ENCODE data around the gene TNP1. TPM values are rescaled to one million over a fixed set of nuclear protein-coding genes. Genes with fewer than 3 reads are reported as not detected.

The TNP1 gene
- total and polyA plus RNA-seq, 2 donors = not detected

DNA sequence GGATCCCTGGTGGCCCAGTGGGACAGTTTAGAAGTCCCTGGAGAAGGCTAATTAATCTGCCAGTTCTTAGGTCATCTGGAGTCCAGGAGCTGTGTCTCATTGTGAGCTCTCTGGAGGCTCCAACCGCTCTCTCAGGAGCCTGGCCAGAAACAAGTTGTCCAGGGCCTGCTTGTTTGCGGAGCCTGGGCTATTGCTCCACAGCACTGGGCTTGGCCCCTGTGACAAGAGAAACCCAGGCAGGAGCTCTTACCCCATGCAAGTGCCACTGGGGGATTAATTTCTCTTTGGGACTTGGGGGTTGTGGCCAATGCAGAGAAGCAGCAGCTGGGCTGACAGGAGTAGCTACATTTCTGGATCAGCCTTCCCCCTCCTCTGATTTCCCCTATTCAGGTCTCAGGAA lies 24.5 kb upstream of the TNP1 start:
- Histone ChIP-seq H3K27ac (ENCODE audit: low read depth) (no peak overlapping the region), H3K36me3 (ENCODE audit: insufficient read depth) (no peaks in the 10 kb centered on the region), H3K4me3 (ENCODE audit: low read depth, low read length) (no peak overlapping the region), H3K4me1 (ENCODE audit: insufficient read depth) (no peaks in the 10 kb centered on the region)
- WGBS = 95% methylated on average over 2 of the region's 2 CpGs
- no peak for DNase-seq (ENCODE audit: extremely low spot score)

DNA sequence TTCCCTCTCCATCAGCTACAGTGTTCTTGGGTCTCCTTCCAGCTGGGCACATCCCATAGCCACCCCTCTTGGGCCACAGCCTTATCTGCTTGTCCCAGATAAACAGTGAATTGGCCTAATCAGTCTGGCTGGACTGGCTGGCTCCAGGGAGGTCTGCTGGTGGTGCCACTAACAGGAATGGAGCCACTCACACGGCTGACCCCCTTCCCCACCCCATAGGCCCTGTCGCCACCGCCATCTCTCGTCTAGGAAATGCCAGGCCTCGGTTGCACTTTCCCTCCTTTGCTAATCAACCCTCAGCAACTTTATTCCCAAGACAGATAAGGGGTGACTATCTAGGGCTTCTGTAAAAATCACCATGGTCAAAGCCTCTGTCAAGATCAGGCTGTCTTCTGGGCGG lies 23.0 kb upstream of the TNP1 start:
- no peak for DNase-seq (ENCODE audit: extremely low spot score)
- H3K4me1 ChIP-seq (ENCODE audit: insufficient read depth) = no peaks in the 10 kb centered on the region
- no peaks in the 10 kb centered on the region for H3K36me3 ChIP-seq (ENCODE audit: insufficient read depth)
- no peak overlapping the region for H3K27ac ChIP-seq (ENCODE audit: low read depth)
- WGBS = 93% methylated on average over 6 of the region's 6 CpGs
- H3K4me3 ChIP-seq (ENCODE audit: low read depth, low read length) = no peak overlapping the region

DNA sequence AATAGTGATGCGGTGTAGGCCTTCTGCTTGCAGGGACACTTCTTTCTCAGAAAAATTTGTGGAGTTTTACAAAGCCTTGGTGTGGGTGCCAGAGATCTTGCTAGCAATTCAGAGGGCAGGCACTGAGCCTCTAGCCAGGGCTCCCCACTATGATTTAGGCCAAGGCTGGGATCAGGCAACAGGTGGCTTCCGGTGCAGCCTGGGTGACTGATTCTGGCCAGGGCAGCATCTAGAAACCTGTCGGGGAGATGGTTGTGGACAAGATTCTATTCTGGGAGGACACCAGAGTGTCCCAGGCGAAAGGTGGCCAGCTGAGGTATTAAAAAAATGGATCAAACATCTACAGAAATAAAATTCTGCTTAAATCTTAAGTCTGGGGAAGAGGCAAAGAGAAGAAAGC lies 21.5 kb upstream of the TNP1 start:
- Histone ChIP-seq H3K36me3 (ENCODE audit: insufficient read depth) (no peaks in the 10 kb centered on the region), H3K4me1 (ENCODE audit: insufficient read depth) (no peaks in the 10 kb centered on the region), H3K27ac (ENCODE audit: low read depth) (no peak overlapping the region), H3K4me3 (ENCODE audit: low read depth, low read length) (no peak overlapping the region)
- WGBS = 68% methylated on average over 4 of the region's 4 CpGs
- no peak for DNase-seq (ENCODE audit: extremely low spot score)

DNA sequence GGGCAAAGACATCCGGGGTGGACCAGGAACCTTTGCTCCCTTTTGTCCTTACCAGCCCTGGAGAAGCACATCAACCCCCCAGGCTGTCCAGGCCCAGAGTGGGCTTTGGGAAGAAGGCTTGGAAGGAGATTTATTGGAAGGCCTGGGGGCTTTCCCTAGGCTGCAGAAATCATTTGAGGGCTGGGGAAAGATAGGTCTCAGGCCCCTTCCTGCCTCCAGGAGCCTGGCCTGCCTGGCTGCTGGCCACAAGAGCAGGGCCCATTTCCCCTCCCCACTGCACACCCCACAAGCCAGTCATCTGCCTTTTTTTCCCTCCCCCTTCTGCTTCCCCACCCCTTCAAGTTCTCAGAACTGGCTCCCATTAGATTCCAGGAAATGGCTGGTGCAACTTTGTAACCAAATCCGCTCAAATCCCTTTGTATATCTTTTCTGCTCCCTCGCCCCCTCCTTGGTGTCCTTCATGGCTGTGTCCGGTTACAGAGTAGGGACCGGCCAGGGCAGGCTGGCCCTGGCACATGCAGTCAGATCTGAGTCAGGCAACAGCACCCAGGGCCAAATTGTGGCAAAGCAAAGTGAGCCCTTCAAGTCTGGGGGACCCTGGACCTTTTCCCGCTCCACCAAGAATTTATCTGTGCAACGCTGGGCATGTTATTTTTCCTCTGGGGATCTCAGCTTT lies 20.8 kb upstream of the TNP1 start:
- Histone ChIP-seq H3K4me3 (ENCODE audit: low read depth, low read length) (no peak overlapping the region), H3K36me3 (ENCODE audit: insufficient read depth) (no peaks in the 10 kb centered on the region), H3K4me1 (ENCODE audit: insufficient read depth) (no peaks in the 10 kb centered on the region), H3K27ac (ENCODE audit: low read depth) (no peak overlapping the region)
- DNase-seq (ENCODE audit: extremely low spot score) = no peak
- 40% methylated on average over 7 of the region's 7 CpGs for WGBS

DNA sequence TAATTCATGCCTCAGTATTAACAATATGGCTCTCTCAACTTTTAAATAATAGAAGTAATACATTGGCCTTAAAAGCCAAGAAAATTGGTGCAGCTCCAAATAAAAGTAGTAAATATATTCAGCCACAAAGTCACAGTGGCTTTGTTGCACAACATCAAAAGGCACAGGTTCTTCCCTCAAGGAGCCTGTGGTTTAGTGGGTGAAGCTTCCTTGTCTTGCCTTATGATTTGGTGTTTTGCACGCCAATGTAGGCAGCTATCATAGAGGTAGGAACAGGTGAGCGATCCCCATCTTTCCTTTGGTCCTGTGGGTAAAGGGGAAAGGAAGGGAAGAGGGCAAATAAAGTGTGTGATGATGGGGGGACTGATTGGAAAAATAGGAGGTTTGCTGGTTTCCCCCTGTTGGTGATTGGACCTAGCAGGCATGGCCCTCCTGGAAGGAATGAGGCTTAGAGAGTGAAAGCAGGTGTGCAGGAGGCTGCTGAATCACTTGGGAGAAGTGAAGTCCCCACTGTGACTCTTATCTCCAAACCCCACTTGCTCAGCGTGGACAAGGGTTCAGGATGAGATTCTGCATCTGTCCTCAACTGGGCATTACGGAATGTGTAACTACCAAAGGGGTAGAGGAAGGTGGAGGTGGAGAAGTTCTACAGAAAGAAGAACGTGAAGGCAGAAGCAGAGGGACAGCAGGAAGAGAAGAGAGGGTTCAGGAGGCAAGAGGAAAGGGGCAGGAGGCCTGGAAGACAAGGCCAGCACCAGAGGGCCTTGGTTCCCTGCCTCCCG lies 20.1 kb upstream of the TNP1 start:
- 89% methylated on average over 6 of the region's 6 CpGs for WGBS

DNA sequence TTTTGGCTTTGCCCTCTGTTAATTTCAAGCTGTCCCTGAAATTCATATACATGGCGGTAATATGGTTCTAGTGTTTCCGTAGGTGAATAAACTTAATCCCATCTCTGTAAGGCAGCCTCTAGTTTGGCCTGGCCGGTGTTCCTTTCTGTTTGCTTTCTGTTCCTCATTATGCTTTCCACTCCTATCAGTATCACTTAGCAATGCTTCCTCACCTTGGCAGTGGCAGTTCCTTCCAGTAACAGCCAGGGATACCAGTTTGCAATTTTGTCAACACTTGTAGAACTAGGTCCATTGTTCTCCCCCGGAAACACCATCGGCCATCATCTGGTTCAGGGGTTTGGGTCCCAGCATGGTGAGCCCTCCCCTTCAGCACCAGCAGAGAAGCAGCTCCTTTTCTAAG lies 18.2 kb upstream of the TNP1 start:
- no peak for DNase-seq (ENCODE audit: extremely low spot score)
- Histone ChIP-seq H3K36me3 (ENCODE audit: insufficient read depth) (no peaks in the 10 kb centered on the region), H3K4me1 (ENCODE audit: insufficient read depth) (no peaks in the 10 kb centered on the region), H3K4me3 (ENCODE audit: low read depth, low read length) (no peak overlapping the region), H3K27ac (ENCODE audit: low read depth) (no peak overlapping the region)
- whole genome bisulfite sequencing = 97% methylated on average over 5 of the region's 5 CpGs

More for the DNA sequence above, 20.1 kb upstream of the TNP1 start:
- Histone ChIP-seq H3K27ac (ENCODE audit: low read depth) (no peak overlapping the region), H3K4me3 (ENCODE audit: low read depth, low read length) (no peak overlapping the region), H3K36me3 (ENCODE audit: insufficient read depth) (no peaks in the 10 kb centered on the region), H3K4me1 (ENCODE audit: insufficient read depth) (no peaks in the 10 kb centered on the region)
- DNase-seq (ENCODE audit: extremely low spot score) = no peak

DNA sequence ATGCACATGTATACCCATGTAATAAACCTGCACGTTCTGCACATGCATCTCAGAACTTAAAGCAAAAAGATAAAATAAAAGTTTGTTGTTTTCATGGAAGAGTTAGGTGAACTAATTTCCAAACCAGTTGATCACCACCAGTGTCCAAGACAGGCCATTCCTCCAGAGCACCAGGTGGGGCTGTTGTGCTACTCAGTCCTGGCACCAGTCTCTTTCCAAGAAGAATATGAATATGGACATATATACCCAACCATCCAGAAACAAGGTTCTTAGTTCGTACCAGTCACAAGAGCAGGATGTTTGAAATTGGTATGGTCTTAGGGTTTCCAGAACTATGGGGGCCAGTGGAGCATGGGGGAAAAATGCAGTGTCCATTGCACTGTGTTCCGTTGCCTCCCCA lies 17.2 kb upstream of the TNP1 start:
- no peak for DNase-seq (ENCODE audit: extremely low spot score)
- no peak overlapping the region for H3K4me3 ChIP-seq (ENCODE audit: low read depth, low read length)
- no peaks in the 10 kb centered on the region for H3K36me3 ChIP-seq (ENCODE audit: insufficient read depth)
- H3K4me1 ChIP-seq (ENCODE audit: insufficient read depth) = no peaks in the 10 kb centered on the region
- WGBS = 96% methylated on average over 3 of the region's 3 CpGs
- H3K27ac ChIP-seq (ENCODE audit: low read depth) = no peak overlapping the region

DNA sequence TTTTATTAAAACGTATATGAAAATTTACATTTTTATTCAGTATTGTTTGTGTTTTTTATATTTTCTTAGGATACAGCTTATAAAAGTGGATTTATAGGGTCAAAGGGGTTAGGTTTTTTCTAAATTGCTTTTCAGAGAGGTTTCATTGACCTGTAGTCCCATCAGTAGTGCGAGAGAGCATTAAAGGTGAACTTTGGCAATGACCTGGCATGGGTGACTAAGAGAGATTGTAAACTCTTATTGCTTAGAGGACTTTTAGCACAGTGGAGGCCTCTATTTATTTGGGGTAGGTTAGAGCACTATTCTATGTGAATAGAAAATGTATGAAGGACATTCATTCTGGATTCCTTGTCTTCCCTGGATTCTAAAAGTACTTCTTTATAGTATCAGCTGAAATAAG lies 16.0 kb upstream of the TNP1 start:
- no peak for DNase-seq (ENCODE audit: extremely low spot score)
- Histone ChIP-seq H3K4me1 (ENCODE audit: insufficient read depth) (no peaks in the 10 kb centered on the region), H3K4me3 (ENCODE audit: low read depth, low read length) (no peak overlapping the region), H3K27ac (ENCODE audit: low read depth) (no peak overlapping the region), H3K36me3 (ENCODE audit: insufficient read depth) (no peaks in the 10 kb centered on the region)
- 91% methylated on average over 2 of the region's 2 CpGs for WGBS

DNA sequence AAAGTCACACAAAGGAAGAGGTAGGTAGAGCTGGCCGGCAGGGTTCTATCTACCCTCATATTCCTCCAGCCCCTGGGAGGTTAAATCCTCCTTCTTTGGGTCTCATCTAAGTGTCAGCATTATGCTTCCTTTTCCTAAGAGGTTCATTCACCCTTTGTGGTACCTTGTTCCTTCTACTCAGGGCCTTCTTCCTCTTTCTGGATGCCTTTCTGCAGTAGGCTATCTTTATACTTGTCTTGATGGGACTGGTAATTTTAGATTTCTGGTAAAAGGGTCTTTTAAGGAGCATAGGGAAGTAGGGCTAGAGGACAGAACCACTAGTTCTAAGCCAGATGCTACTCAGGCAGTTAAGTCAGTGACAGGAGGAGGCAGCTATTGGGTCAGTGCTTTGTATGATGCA lies 13.7 kb upstream of the TNP1 start:
- H3K4me1 ChIP-seq (ENCODE audit: insufficient read depth) = no peaks in the 10 kb centered on the region
- no peaks in the 10 kb centered on the region for H3K36me3 ChIP-seq (ENCODE audit: insufficient read depth)
- H3K4me3 ChIP-seq (ENCODE audit: low read depth, low read length) = no peak overlapping the region
- DNase-seq (ENCODE audit: extremely low spot score) = no peak
- H3K27ac ChIP-seq (ENCODE audit: low read depth) = no peak overlapping the region
- WGBS = 88% methylated on average over 1 of the region's 1 CpG

DNA sequence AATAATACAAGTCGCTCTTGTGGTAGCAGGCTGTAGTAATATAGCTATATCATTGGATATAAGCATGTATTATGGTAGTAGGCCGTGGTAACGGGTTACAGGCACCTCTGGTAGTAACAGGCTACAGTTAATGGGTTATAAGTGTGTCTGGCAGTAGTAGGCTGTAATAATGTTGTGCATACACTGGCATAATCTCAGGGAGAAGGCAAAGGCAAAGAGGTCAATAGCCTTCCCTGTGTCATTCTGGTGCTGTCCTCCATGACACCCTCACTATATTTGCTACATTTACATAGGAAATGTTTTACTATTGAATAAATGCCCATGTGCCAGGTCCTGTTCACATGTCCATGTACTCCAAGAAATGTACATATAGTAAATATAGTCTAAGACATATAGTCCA lies 12.8 kb upstream of the TNP1 start:
- DNase-seq (ENCODE audit: extremely low spot score) = no peak
- Histone ChIP-seq H3K4me3 (ENCODE audit: low read depth, low read length) (no peak overlapping the region), H3K4me1 (ENCODE audit: insufficient read depth) (no peaks in the 10 kb centered on the region), H3K36me3 (ENCODE audit: insufficient read depth) (no peaks in the 10 kb centered on the region), H3K27ac (ENCODE audit: low read depth) (no peak overlapping the region)
- WGBS = 95% methylated on average over 3 of the region's 3 CpGs

DNA sequence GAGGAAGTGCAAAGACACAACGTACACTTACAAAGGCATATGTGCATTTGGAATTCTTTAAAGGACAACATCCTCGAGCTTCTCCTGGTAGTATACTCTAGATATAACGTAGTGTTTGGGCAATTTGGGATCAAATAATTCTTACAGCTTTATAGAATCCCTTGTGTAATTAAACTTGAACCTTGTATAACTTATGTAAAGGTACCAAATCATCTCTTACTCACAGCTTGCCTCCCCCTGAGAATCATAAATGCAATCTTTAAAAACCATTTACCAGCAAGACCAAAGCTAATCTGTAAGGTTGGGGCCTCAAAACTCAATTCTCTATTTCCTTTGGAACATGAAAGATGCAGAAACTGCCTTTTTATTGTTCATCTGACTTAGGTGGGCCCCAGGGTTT lies 12.2 kb upstream of the TNP1 start:
- WGBS = 85% methylated on average over 3 of the region's 3 CpGs
- H3K27ac ChIP-seq (ENCODE audit: low read depth) = no peak overlapping the region
- no peak for DNase-seq (ENCODE audit: extremely low spot score)
- H3K36me3 ChIP-seq (ENCODE audit: insufficient read depth) = no peaks in the 10 kb centered on the region
- no peak overlapping the region for H3K4me3 ChIP-seq (ENCODE audit: low read depth, low read length)
- H3K4me1 ChIP-seq (ENCODE audit: insufficient read depth) = no peaks in the 10 kb centered on the region

DNA sequence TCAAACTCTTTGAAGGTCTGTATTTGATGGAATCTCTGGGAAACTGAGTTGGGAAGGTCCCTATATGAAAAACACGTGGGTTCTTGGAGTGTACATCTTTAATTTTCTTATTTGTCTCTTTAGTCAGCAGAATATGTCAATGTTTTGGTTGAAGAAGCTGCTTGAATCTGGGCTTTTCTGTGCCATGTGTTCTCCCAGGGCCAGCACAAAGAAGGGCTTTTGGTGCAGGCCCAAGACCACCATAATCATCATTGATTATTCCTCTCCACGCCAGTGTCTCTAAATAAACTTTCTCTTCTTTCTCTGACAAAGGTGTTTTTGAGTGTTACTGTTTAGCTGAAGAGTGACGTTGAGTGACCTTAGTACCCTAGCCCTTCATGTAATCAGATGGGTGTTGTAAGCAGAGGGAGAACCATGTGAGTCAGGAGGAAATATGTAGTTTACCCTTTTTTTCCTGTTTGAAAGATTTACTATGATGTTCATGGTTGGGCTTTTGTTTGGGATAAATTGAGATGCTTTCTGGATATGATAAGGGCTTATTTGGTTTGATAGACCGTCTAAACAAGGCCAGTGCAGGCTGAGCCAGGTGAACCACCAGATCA lies 11.6 kb upstream of the TNP1 start:
- Histone ChIP-seq H3K4me1 (ENCODE audit: insufficient read depth) (no peaks in the 10 kb centered on the region), H3K4me3 (ENCODE audit: low read depth, low read length) (no peak overlapping the region), H3K36me3 (ENCODE audit: insufficient read depth) (no peaks in the 10 kb centered on the region), H3K27ac (ENCODE audit: low read depth) (no peak overlapping the region)
- DNase-seq (ENCODE audit: extremely low spot score) = no peak
- WGBS = 81% methylated on average over 4 of the region's 4 CpGs

DNA sequence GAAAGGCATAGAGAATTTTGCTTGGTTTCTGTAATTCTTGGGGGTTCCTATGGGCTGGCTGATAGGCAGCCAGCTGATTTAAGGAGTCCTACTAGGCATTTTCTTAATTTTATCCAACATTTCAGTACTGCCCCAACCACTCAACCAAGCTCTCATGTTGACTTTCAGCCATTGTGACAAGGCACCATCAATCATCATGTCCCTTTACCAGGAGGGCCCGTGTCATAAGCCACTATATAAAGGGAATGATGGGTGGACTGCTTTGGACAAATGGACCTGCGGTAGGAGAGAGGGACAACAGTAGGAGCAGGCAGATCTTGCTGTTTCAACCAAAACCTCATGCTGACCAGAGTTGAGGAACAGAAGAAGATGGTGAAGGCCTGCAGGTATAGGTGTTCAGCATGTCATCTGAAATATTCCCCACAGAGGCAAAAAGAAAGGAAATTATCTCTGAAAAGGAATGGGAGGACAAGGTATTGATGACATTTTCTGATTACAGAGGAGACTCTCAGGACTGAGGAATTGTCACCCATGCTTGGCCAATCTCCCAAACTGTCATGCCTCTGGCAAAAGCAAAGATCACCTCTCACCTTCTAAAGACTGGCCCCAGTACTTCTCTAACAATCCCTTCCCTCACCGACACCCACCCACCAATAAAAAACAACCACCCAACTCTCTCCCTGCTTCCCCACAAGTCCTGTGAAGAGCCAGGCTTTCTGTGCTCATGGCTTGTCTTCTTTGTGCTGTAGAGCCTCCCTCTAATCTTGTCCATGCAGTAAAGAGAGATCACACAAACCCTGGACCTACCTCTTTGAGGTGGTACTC lies 10.9 kb upstream of the TNP1 start:
- no peak for DNase-seq (ENCODE audit: extremely low spot score)
- no peak overlapping the region for H3K27ac ChIP-seq (ENCODE audit: low read depth)
- no peaks in the 10 kb centered on the region for H3K4me1 ChIP-seq (ENCODE audit: insufficient read depth)
- 95% methylated on average over 3 of the region's 3 CpGs for WGBS
- H3K4me3 ChIP-seq (ENCODE audit: low read depth, low read length) = no peak overlapping the region
- no peaks in the 10 kb centered on the region for H3K36me3 ChIP-seq (ENCODE audit: insufficient read depth)

Data from urinary bladder (tissue), 4 donors.